ENCODE results near the gene PRKAR2B. TPM values are rescaled to one million over a fixed set of nuclear protein-coding genes. Genes with fewer than 3 reads are reported as not detected.

The PRKAR2B gene
- total RNA-seq, 3 donors from 2014 or later (not counting 1 experiment from before 2014, with no cell fraction given), result 2.1 to 14.3 (median 4.0) TPM

- Mint-ChIP-seq H3K27ac (no peak overlapping the region), H3K4me1 (peaks cover 15 to 20% of the 10 kb centered on the region in 2 donors), H3K9me3 (no peaks in the 10 kb centered on the region), H3K4me3 (no peak overlapping the region), H3K27me3 (ENCODE audit: low read depth in 2 of 2) (peaks cover 4% of the 10 kb centered on the region in 2 donors), H3K36me3 (no peaks in the 10 kb centered on the region)
- Histone ChIP-seq H3K9me3 (ENCODE audit: control insufficient read depth, insufficient read depth, low read length) (no peaks in the 10 kb centered on the region), H3K4me3 (ENCODE audit: low read length) (no peak overlapping the region), H3K4me1 (ENCODE audit: control insufficient read depth, insufficient read depth, low read length) (no peaks in the 10 kb centered on the region), H3K36me3 (ENCODE audit: control insufficient read depth, insufficient read depth, low read length) (no peaks in the 10 kb centered on the region), H3K27me3 (ENCODE audit: control insufficient read depth, insufficient read depth, low read length) (no peaks in the 10 kb centered on the region), H3K27ac (ENCODE audit: low read length) (no peak overlapping the region)
- DNase-seq (no peak), ATAC-seq (no peak)
- no peak for TF ChIP-seq CTCF (IDR thresholded peaks at IDR 0.05)
- no CpG with 5 or more reads among the region's 2 CpGs for WGBS (ENCODE audit: insufficient coverage)
- intact Hi-C loops (cut with micrococcal nuclease), result no loop called here
Observed at GRCh38 chr7:107164092-107164491, 119.6 kb downstream of the PRKAR2B start.

- Mint-ChIP-seq H3K36me3 (no peaks in the 10 kb centered on the region), H3K27ac (no peak overlapping the region), H3K9me3 (no peaks in the 10 kb centered on the region), H3K4me1 (peaks cover 23 to 29% of the 10 kb centered on the region in 2 donors), H3K4me3 (no peak overlapping the region), H3K27me3 (ENCODE audit: low read depth in 2 of 2) (peaks cover 4% of the 10 kb centered on the region in 2 donors)
- TF ChIP-seq CTCF (IDR thresholded peaks at IDR 0.05), result no peak
- Histone ChIP-seq H3K4me1 (ENCODE audit: control insufficient read depth, insufficient read depth, low read length) (no peaks in the 10 kb centered on the region), H3K9me3 (ENCODE audit: control insufficient read depth, insufficient read depth, low read length) (no peaks in the 10 kb centered on the region), H3K36me3 (ENCODE audit: control insufficient read depth, insufficient read depth, low read length) (no peaks in the 10 kb centered on the region), H3K27me3 (ENCODE audit: control insufficient read depth, insufficient read depth, low read length) (no peaks in the 10 kb centered on the region), H3K27ac (ENCODE audit: low read length) (no peak overlapping the region), H3K4me3 (ENCODE audit: low read length) (no peak overlapping the region)
- no peak for DNase-seq
- WGBS (ENCODE audit: insufficient coverage), result 80% methylated on average over 3 of the region's 3 CpGs
- intact Hi-C loops (cut with micrococcal nuclease), result loop anchor here (5.0 kb wide), 2 partner anchors 503 to 727 kb away; partner anchors contain the start of genes CCDC71L and DLD
- no peak for ATAC-seq
Observed at GRCh38 chr7:107165341-107165740, 120.8 kb downstream of the PRKAR2B start.

- ATAC-seq (no peak), DNase-seq (no peak)
- TF ChIP-seq CTCF (IDR thresholded peaks at IDR 0.05), result no peak
- Mint-ChIP-seq H3K27ac (peak overlapping the region; percentile 99 to 100), H3K27me3 (ENCODE audit: low read depth in 2 of 2) (peaks cover 4% of the 10 kb centered on the region in 2 donors), H3K36me3 (no peaks in the 10 kb centered on the region), H3K9me3 (no peaks in the 10 kb centered on the region), H3K4me1 (peaks cover 28 to 40% of the 10 kb centered on the region in 2 donors), H3K4me3 (peak overlapping the region; percentile 95)
- Histone ChIP-seq H3K9me3 (ENCODE audit: control insufficient read depth, insufficient read depth, low read length) (no peaks in the 10 kb centered on the region), H3K4me1 (ENCODE audit: control insufficient read depth, insufficient read depth, low read length) (peaks cover 8% of the 10 kb centered on the region), H3K27ac (ENCODE audit: low read length) (peak overlapping the region; percentile 90), H3K36me3 (ENCODE audit: control insufficient read depth, insufficient read depth, low read length) (no peaks in the 10 kb centered on the region), H3K27me3 (ENCODE audit: control insufficient read depth, insufficient read depth, low read length) (no peaks in the 10 kb centered on the region), H3K4me3 (ENCODE audit: low read length) (peak overlapping the region; percentile 45)
- intact Hi-C loops (cut with micrococcal nuclease), result loop anchor here (5.0 kb wide), 2 partner anchors 505 to 725 kb away; partner anchors contain the start of genes CCDC71L and DLD
- WGBS (ENCODE audit: insufficient coverage), result no CpG with 5 or more reads among the region's 5 CpGs
Observed at GRCh38 chr7:107166736-107167426, 122.4 kb downstream of the PRKAR2B start.
